Measurements from ENCODE around the gene GNG12.

The GNG12 gene

GRCh38 chr1:67700220-67700619 is 133.0 kb downstream of the GNG12 start:
- no peak for TF ChIP-seq CTCF (IDR thresholded peaks at IDR 0.05; ENCODE audit: extremely low read depth, missing control alignments)
- DNase-seq (ENCODE audit: low spot score) = no peak

- TF ChIP-seq CTCF (IDR thresholded peaks at IDR 0.05; ENCODE audit: extremely low read depth, missing control alignments) = no peak
- no peak for DNase-seq (ENCODE audit: low spot score)
These were observed 136.6 kb downstream of the GNG12 start for GRCh38 chr1:67696708-67697107.

- no peak for DNase-seq (ENCODE audit: low spot score)
- TF ChIP-seq CTCF (IDR thresholded peaks at IDR 0.05; ENCODE audit: extremely low read depth, missing control alignments) = no peak
These were observed 137.3 kb downstream of the GNG12 start for GRCh38 chr1:67695963-67696362.

- TF ChIP-seq CTCF (IDR thresholded peaks at IDR 0.05; ENCODE audit: extremely low read depth, missing control alignments) = no peak
- DNase-seq (ENCODE audit: low spot score) = no peak
These were observed 141.6 kb downstream of the GNG12 start for GRCh38 chr1:67691712-67692111.

- no peak for TF ChIP-seq CTCF (IDR thresholded peaks at IDR 0.05; ENCODE audit: extremely low read depth, missing control alignments)
- DNase-seq (ENCODE audit: low spot score) = no peak
These were observed 142.9 kb downstream of the GNG12 start for GRCh38 chr1:67690411-67690810.

- DNase-seq (ENCODE audit: low spot score) = no peak
- TF ChIP-seq CTCF (IDR thresholded peaks at IDR 0.05; ENCODE audit: extremely low read depth, missing control alignments) = no peak
These were observed 143.3 kb downstream of the GNG12 start for GRCh38 chr1:67690018-67690363.

- no peak for TF ChIP-seq CTCF (IDR thresholded peaks at IDR 0.05; ENCODE audit: extremely low read depth, missing control alignments)
- no peak for DNase-seq (ENCODE audit: low spot score)
These were observed 143.8 kb downstream of the GNG12 start for GRCh38 chr1:67689267-67690017.

Data from GM20000 (cell line).